Tibial artery (tissue), 4 donors: ENCODE results near the gene TTC39B.

ENCODE experiments used
- DNase-seq, 2 donors: peaks; one replicate each; pipeline ENCODE4 v3.0.0-alpha.2; 2019
- H3K27ac ChIP-seq, 2 donors: fragments of 200-600 bp; sonication (generic) in 1 of 2; 1 replicate in 1 of 2; 2 replicates in 1 of 2; pipeline ENCODE4 v1.5.1; 2018 to 2019; ENCODE audit warnings: mild to moderate bottlenecking in 1 of 2
- H3K27me3 ChIP-seq, 2 donors: fragments of 200-600 bp; sonication (generic) in 1 of 2; one replicate each; pipeline versions ENCODE4 v1.5.1 to v1.6.0; 2016 to 2019
- H3K36me3 ChIP-seq, 3 donors: fragments of 200-600 bp; sonication (generic) in 2 of 3; one replicate each; pipeline ENCODE4 v1.5.1; 2016 to 2019; ENCODE audit warnings: mild to moderate bottlenecking in 2 of 3
- H3K4me1 ChIP-seq, 4 donors: fragments of 200-600 bp; sonication (generic) in 2 of 4; 1 replicate in 3 of 4; 2 replicates in 1 of 4; pipeline ENCODE4 v1.5.1; 2016 to 2019
- H3K4me3 ChIP-seq, 2 donors: fragments of 200-600 bp; sonication (generic) in 1 of 2; 1 replicate in 1 of 2; 2 replicates in 1 of 2; pipeline ENCODE4 v1.5.1; 2018 to 2019; ENCODE audit warnings: mild to moderate bottlenecking in 2 of 2
- H3K9me3 ChIP-seq, 3 donors: fragments of 200-600 bp; sonication (generic) in 1 of 3; one replicate each; pipeline ENCODE4 v1.5.1; 2016 to 2019
- intact Hi-C: fragments of 100-400 bp; cut with DNase I; formaldehyde crosslinking; loops from one replicate; pipeline ENCODE4 v1.15.0; 2023; ENCODE audit warnings: low total_unique reads
- TF ChIP-seq, protein P1 (sequence below), 2 experiments: fragments of 200-600 bp in 1 of 2; fragments of 450-650 bp in 1 of 2; IDR thresholded peaks; one replicate each; pipeline ENCODE4 v1.5.1; 2017 to 2019; ENCODE audit warnings: antibody characterized with exemption in 2 of 2, mild to moderate bottlenecking in 1 of 2, moderate library complexity in 1 of 2

The TTC39B gene

GRCh38 chr9:15227491-15227890 lies 79.5 kb downstream of the TTC39B start:
- intact Hi-C loops, result no loop called here
- TF ChIP-seq, protein P1, sequence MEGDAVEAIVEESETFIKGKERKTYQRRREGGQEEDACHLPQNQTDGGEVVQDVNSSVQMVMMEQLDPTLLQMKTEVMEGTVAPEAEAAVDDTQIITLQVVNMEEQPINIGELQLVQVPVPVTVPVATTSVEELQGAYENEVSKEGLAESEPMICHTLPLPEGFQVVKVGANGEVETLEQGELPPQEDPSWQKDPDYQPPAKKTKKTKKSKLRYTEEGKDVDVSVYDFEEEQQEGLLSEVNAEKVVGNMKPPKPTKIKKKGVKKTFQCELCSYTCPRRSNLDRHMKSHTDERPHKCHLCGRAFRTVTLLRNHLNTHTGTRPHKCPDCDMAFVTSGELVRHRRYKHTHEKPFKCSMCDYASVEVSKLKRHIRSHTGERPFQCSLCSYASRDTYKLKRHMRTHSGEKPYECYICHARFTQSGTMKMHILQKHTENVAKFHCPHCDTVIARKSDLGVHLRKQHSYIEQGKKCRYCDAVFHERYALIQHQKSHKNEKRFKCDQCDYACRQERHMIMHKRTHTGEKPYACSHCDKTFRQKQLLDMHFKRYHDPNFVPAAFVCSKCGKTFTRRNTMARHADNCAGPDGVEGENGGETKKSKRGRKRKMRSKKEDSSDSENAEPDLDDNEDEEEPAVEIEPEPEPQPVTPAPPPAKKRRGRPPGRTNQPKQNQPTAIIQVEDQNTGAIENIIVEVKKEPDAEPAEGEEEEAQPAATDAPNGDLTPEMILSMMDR (IDR thresholded peaks at IDR 0.05), result no peak
- H3K27me3 ChIP-seq, result no peaks in the 10 kb centered on the region
- DNase-seq, result no peak
- H3K36me3 ChIP-seq, result peaks cover 0 to 10% (median 0%) of the 10 kb centered on the region in 3 donors
- H3K27ac ChIP-seq, result no peak overlapping the region
- H3K9me3 ChIP-seq, result no peaks in the 10 kb centered on the region
- H3K4me3 ChIP-seq, result no peak overlapping the region
- H3K4me1 ChIP-seq, result peaks cover 0 to 7% (median 0%) of the 10 kb centered on the region in 4 donors

DNA sequence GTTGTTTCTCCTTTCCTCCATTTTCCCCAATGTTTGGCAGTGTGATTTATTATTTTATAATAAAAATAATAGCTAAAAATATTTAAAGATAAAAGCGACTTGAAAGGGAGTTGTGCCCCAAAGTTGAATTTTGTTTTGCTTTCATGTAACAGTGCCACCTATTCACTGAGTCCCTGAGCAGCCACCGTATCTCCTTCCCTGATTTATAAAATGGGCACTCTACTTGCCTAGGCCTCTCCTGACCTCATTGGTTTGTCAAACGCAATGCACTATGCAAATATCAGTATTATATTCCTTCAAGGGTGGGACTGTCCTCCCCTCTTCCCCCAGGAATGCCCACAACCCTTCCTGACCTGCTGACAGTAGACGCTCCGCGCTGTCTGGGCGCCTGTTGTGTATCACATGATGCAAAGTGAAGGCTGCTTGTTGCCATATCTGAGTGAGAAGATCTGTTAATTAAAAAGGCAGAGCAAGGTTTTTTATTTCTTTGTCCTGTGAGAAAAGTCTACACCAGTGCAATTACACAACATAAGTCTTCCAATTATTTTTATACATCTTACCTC lies 81.4 kb downstream of the TTC39B start:
- H3K36me3 ChIP-seq, result peaks cover 0 to 10% (median 0%) of the 10 kb centered on the region in 3 donors
- no peak for DNase-seq
- H3K4me1 ChIP-seq, result peaks cover 0 to 7% (median 0%) of the 10 kb centered on the region in 4 donors
- no peaks in the 10 kb centered on the region for H3K27me3 ChIP-seq
- intact Hi-C loops, result no loop called here
- no peak overlapping the region for H3K4me3 ChIP-seq
- H3K9me3 ChIP-seq, result no peaks in the 10 kb centered on the region
- TF ChIP-seq, protein P1 (IDR thresholded peaks at IDR 0.05), result no peak
- no peak overlapping the region for H3K27ac ChIP-seq

- DNase-seq, result no peak
- Histone ChIP-seq H3K36me3 (peaks cover 0 to 10% (median 0%) of the 10 kb centered on the region in 3 donors), H3K9me3 (no peaks in the 10 kb centered on the region), H3K4me1 (no peaks in the 10 kb centered on the region), H3K27me3 (no peaks in the 10 kb centered on the region), H3K4me3 (no peak overlapping the region), H3K27ac (no peak overlapping the region)
- intact Hi-C loops, result no loop called here
- TF ChIP-seq, protein P1 (IDR thresholded peaks at IDR 0.05), result no peak
Observed at GRCh38 chr9:15222313-15222712, 84.7 kb downstream of the TTC39B start.

- Histone ChIP-seq H3K27ac (no peak overlapping the region), H3K27me3 (no peaks in the 10 kb centered on the region), H3K9me3 (no peaks in the 10 kb centered on the region), H3K4me1 (no peaks in the 10 kb centered on the region), H3K4me3 (no peak overlapping the region), H3K36me3 (peaks cover 0 to 10% (median 0%) of the 10 kb centered on the region in 3 donors)
- DNase-seq, result no peak
- intact Hi-C loops, result no loop called here
- TF ChIP-seq, protein P1 (IDR thresholded peaks at IDR 0.05), result no peak
Observed at GRCh38 chr9:15221746-15222145, 85.3 kb downstream of the TTC39B start.

DNA sequence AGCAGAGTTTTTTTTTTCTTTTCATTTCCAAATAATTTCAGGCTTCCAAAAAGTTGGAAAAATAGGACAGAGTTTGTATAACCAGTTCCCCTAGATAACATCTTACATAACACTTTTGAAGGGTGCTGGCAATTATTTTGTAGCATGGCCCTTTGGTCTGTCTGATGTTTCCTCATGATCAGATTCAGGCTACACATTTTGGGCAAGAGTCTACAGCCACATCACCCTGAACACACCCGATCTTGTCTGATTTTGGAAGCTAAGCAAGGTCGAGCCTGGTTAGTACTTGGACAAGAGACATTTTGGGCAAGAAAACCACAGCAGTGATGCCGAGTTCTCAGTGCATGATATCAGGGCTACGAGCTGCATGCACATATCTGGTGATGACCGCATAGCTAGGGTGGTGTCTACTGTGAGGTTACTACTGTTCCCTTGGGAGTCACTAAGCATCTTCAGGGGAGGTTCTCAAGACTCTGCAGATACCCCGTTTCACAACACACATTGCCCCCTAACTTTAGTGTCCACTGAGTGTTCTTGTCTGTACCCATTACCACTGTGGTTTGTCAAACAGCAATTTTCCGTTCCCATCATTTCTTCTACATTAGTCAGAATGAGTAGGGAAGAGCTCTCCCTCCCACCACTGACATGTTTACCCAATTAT lies 86.2 kb downstream of the TTC39B start:
- TF ChIP-seq, protein P1 (IDR thresholded peaks at IDR 0.05), result no peak
- intact Hi-C loops, result no loop called here
- peak in 1 of 2 donors; percentile 27 for DNase-seq

More for the DNA sequence above, 86.2 kb downstream of the TTC39B start:
- H3K4me3 ChIP-seq, result no peak overlapping the region
- no peaks in the 10 kb centered on the region for H3K27me3 ChIP-seq
- H3K9me3 ChIP-seq, result no peaks in the 10 kb centered on the region
- no peaks in the 10 kb centered on the region for H3K4me1 ChIP-seq
- no peak overlapping the region for H3K27ac ChIP-seq
- H3K36me3 ChIP-seq, result peaks cover 0 to 10% (median 0%) of the 10 kb centered on the region in 3 donors
